ENCODE measurements around the gene MCL1.

GRCh38 chr1:150561974-150562445, 17.4 kb downstream of the MCL1 start:
- TF ChIP-seq TCF4 (CRISPR knock-in tag; IDR thresholded peaks at IDR 0.05; ENCODE audit: borderline replicate concordance) (no peak), ZC3H10 (CRISPR knock-in tag; IDR thresholded peaks at IDR 0.05) (peak; percentile 75), ZNF70 (CRISPR knock-in tag; IDR thresholded peaks at IDR 0.05) (no peak), ZNF565 (CRISPR knock-in tag; conservative IDR thresholded peaks at IDR 0.05; ENCODE audit: low read depth) (no peak)
